ENCODE measurements around the gene ITGA6.
A peak's percentile ranks its signal among the peaks of the same experiment; 100 is the strongest.

Gene ITGA6

GRCh38 chr2:172460780-172461201, 33.4 kb downstream of the ITGA6 start:
- TF ChIP-seq, protein P1, sequence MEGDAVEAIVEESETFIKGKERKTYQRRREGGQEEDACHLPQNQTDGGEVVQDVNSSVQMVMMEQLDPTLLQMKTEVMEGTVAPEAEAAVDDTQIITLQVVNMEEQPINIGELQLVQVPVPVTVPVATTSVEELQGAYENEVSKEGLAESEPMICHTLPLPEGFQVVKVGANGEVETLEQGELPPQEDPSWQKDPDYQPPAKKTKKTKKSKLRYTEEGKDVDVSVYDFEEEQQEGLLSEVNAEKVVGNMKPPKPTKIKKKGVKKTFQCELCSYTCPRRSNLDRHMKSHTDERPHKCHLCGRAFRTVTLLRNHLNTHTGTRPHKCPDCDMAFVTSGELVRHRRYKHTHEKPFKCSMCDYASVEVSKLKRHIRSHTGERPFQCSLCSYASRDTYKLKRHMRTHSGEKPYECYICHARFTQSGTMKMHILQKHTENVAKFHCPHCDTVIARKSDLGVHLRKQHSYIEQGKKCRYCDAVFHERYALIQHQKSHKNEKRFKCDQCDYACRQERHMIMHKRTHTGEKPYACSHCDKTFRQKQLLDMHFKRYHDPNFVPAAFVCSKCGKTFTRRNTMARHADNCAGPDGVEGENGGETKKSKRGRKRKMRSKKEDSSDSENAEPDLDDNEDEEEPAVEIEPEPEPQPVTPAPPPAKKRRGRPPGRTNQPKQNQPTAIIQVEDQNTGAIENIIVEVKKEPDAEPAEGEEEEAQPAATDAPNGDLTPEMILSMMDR (IDR thresholded peaks at IDR 0.05; ENCODE audit: control insufficient read depth, insufficient read depth, low read depth, low read length, missing control alignments), result no peak
- peak; percentile 29 for DNase-seq (ENCODE audit: low read depth)

DNA sequence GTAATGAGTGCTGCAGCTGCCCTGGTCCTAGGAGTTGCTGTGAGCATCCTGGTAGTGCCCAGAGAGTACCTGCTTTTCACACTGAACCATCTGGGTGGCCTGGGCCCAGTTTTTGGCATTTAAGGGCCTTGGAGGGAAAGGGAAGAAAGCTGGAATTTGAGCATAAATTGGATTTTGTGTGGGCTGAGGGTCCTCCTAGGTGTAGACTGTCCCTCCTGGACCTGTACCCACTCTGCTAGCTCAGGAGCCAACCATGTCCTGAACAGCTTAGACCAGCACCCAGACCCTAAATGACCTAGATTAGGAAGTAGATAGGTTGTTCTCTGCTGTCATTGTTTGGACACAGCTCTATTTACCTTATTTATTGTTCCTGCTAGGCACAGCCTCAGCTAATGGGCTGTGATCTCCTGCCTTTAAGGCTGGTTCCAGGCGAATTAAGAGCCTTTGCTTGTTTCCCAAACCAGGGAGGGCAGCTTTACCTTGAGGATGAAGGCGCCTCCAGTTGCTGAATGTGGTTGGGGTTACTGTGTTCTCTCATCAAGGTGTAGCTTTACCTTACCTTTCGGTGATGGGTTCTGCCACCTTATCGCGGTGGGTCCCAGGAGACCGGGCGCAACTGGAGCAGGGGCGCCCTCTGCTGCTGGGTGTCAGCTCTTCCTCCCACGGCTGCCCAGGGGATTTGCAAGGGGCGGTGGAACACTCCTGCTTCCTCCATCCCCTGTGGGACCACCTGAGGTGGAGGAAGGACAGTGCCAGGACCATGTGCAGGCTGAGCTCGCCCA, 34.4 kb downstream of the ITGA6 start:
- TF ChIP-seq, protein P1 (IDR thresholded peaks at IDR 0.05; ENCODE audit: control insufficient read depth, insufficient read depth, low read depth, low read length, missing control alignments), result peak; percentile 92
- no peak overlapping the region for H3K4me3 ChIP-seq (ENCODE audit: control insufficient read depth, low read depth, low read length)
- DNase-seq (ENCODE audit: low read depth), result no peak

More at GRCh38 chr2:172460780-172461201, 33.4 kb downstream of the ITGA6 start:
- H3K4me3 ChIP-seq (ENCODE audit: control insufficient read depth, low read depth, low read length), result no peak overlapping the region

DNA sequence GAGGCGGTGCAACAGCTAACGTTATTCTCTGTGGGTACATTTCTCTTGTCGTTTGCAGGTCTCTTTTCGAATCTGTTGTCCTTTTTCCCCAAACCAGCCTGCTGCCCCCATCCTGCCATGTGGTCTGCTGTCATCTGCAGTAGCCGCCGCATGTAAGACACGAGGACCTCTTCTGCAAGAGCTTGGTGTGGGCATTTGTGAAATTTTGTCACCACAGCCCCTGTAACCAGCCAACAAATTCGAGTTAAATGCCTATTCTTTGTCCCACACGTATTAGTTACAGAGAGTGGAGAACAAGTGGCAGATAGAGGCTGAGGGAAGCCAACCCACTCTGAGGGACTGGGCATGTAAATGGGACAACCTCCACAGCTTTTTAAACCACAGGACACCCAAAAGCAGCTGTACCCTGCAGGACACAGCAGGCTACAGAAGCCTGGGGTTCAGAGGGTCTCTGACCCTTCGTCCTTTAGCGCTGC, 35.0 kb downstream of the ITGA6 start:
- TF ChIP-seq, protein P1 (IDR thresholded peaks at IDR 0.05; ENCODE audit: control insufficient read depth, insufficient read depth, low read depth, low read length, missing control alignments), result no peak
- no peak for DNase-seq (ENCODE audit: low read depth)

GRCh38 chr2:172462849-172463381, 35.5 kb downstream of the ITGA6 start:
- TF ChIP-seq, protein P1 (IDR thresholded peaks at IDR 0.05; ENCODE audit: control insufficient read depth, insufficient read depth, low read depth, low read length, missing control alignments), result no peak
- DNase-seq (ENCODE audit: low read depth), result no peak
- H3K4me3 ChIP-seq (ENCODE audit: control insufficient read depth, low read depth, low read length), result no peak overlapping the region

More for the DNA sequence above, 35.0 kb downstream of the ITGA6 start:
- no peak overlapping the region for H3K4me3 ChIP-seq (ENCODE audit: control insufficient read depth, low read depth, low read length)

DNA sequence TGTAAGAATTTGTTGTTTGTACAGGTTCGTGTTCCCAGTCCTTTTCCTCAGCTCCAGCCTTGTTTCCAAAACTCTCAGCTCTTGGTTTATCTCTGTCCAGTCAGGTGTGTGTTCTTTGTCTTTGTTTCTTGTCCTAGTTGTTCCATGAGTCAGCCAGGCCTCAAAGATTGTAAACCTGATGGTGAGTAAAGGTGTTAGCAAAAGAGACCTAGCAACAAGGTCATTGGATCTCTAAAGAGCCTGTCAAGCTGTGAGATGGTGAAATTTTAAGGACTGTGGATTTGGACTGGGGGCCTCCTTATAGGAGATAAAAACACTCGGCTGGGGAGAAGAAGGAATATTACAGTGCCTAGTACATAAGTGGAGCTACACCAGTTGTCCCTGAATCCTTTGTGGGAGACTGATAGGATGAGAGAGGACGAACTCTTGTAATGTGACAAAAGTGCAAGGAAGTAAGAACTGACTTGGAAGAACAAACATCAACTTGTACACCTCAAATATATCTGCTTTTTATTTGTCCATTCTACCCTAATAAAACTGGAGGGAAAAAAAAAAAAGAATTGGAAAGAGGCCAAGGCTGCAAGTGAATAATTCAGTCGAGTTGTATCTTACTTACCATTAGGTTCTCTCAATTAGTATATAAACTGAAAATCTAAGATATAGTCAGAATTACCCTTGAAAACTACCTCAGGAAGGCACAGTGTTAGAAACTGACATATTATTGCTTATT, 37.2 kb downstream of the ITGA6 start:
- H3K4me3 ChIP-seq (ENCODE audit: control insufficient read depth, low read depth, low read length), result no peak overlapping the region
- no peak for DNase-seq (ENCODE audit: low read depth)
- TF ChIP-seq, protein P1 (IDR thresholded peaks at IDR 0.05; ENCODE audit: control insufficient read depth, insufficient read depth, low read depth, low read length, missing control alignments), result no peak

Data from AG09309 (cell line).